NCI-H748 treated with DMSO at 0.1 percent for 48 hours (cell line): Measurements from ENCODE around the gene ROS1.
"Not testable (repeated sequence)": the region's sequence is repeated elsewhere in the genome, so short reads cannot be mapped to it uniquely, and the experiment has no call there.

ENCODE experiments used
- DNase-seq: peaks from one replicate; lab custom pipeline; 2025; lab: John Stamatoyannopoulos, UW

ROS1 gene

DNA sequence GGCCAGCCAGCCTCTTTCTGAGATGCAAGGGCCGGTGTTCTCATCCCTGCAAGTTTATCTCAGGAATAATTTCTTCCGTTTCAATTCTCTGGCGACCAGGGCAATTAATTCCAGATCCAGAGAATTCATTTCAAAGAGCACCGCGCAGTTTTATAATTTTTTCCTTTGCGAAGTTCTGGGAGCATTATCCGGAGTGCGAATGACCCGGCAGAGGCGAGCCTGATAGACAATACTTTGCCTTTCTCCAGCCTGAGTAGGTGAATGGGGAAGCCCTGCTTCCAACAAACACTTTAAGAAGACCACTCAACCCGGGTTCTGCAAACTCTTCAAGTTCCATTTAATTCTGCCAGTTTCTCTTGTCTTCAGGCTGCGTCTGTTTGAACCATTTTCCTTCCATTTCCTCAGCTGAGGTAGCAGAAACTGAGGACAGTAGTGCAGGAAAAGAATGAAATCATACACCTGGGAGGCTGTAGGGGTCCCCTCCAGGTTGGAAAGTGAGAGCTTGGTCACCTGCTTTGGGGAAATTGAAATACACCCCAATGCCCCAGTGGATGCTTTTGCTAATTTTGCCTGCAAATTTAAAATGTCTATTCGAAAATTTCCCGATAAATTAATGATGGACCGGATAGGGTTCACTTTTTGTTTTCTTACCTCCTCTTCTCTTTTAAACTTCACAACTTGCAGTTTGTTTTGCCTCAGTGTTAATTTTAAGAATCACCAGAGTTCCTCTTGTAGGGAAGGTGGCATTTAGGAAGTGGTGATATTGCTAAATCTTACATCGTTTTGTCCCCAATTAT is 159.3 kb downstream of the ROS1 start:
- DNase-seq, result no peak

DNA sequence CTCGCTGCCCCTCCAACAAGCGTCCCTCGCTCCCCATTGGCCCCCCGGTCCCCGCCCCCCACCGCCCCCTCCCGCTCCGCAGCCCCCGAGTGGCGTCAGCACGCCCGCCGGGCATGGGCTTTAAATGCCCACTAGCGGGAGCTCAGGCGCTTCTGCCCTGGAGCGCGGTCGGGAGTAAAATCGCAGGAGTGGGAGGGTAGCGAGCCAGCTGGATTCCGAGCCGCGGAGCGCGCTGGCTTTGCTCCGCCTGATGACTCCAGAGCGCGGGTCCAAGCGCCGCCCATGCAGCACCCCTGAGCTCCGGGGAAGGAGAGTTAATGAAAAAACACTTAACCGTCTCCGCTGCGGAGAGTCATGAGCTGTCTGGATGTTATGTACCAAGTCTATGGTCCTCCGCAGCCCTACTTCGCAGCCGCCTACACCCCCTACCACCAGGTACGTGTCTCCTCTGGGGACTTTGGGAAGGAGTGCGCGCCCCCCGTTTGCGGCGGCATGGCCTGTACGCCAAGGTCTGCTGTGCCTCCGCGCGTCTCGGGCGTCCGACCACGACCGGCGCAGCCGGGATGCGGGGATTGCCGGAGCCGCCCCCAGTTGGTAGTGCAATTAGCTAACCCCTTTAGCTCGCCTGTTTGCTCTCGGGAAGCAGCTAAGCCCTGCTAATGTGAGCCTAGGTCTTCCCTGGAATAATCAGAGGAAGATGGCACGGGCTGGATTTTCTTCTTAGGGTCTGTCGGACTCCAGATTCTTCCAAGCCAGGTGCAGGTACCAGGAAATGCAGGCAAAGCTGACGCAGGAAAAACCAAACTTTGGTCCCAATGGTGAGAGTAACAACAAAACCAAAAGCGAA is 160.1 kb downstream of the ROS1 start, which contains the start of gene VGLL2:
Gene VGLL2 (plus strand): TSS at position 149 of the 847 bp plus-strand sequence. CDS start 206 bp downstream, at position 355.
- DNase-seq, result no peak

DNA sequence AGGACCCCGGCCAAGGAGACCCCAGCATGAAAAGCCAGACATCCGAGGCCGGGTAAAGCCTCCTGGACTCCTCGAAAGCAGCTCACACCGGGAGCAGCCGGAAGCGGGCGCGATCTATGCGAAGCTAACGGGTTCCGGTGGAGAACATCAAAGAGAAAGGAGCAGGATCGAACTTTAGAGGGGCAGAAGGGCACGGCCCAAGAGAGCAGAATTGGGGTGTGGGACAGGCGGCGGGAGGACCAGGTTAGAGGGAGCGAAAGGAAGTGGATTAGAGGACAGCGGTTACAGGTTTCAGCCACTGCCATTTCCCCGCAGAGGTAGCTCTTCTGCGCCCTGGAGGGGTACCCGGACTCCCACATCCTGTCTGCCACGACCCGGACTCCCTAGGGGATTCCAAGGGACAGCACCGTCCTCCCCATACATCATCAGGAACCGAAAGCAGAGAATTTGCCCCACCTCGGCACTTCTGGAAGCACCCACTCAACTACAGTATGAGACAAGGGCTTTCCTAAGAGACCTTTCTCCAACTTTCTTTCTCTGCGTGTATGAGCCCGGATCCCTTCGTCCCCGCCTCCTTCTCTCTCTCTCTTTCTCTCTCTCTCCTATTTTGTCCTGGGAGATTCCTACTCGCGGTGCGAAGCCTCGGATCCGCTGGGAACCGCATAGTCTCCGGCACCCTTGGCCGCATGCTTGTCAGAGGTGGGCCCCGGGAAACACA is 160.9 kb downstream of the ROS1 start:
- DNase-seq, result no peak

DNA sequence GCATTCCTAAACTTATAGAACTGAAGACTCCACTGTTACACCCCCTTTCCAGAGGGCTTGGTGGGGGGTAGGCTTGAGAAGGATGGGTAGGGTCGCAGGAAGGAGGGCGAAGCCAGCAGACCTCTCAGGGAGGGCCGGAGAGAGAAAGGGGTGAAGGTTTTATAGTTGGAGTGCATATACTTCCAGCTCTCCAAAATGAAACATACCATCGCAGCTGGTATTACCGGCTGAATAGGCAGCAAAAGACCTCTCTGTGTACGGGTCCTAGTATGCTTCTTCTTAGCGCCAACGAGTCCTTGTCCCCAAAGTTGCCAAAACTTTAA is 161.4 kb downstream of the ROS1 start:
- DNase-seq, result no peak

DNA sequence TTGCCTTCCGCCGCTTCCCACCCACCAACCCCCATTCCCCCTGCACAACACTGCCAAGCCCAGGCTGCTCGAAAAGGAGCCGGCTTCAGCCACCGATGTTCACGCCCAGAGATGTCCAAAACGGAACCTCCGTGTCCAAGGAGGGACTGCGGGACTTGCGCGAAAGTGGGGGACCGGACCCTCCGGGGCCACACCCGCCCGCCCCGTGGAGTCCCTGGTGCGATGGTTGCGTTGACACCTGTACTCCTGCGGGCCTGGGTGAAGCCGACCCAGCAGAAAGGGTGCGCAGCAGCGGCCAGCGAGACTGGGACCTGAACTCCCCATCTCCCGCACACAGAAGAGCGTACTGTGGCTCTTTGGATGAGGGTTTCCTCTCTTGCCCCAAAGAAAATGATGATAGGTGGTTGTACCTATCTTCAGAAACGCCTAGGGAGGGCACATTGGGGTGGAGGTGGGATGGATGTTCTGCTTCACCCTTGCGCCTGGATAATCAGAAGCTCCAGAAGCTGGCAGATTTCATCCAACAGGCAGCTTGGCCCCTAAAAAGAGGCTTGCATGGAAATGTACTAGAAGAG is 162.3 kb downstream of the ROS1 start:
- DNase-seq, result no peak

DNA sequence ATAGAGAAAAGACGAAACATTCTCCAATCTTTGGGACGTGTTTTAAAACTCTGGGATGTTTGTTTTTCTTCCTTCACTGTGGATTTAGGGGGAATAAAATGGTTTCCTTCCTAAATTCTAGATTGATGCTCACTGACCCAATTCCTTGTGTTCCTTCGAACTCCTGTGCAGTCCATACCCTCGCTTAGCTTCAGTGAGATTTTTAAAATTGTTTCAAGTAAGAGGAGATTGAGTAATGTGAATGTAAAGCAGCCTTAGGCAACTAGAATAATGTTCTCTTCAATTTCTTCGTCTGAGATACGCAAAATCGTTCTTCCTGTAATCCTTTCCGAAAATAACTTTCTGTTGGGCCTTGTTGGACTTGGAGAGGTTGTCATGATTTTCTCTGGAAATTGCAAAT is 162.9 kb downstream of the ROS1 start:
- no peak for DNase-seq

DNA sequence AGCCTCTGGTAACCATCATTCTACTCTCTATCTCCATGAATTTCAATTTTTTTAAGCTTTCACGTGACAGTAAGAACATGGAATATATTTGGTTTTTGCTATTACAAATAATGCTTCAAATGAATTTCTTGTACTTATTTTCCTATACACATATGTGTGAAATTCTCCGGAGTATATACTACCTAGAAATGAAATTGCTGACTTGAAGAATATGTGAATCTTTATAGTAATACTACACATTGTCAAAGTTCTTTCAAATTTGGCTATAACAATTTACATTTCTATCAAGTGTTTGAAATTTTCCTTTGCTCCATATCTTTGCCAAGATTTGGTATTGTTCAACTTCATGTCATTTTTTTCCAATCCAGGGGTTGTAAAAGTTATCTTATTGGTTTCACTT is 172.0 kb downstream of the ROS1 start:
- no peak for DNase-seq

- DNase-seq, result not testable (repeated sequence)
Measured at GRCh38 chr6:117244979-117245378, 180.8 kb downstream of the ROS1 start.

DNA sequence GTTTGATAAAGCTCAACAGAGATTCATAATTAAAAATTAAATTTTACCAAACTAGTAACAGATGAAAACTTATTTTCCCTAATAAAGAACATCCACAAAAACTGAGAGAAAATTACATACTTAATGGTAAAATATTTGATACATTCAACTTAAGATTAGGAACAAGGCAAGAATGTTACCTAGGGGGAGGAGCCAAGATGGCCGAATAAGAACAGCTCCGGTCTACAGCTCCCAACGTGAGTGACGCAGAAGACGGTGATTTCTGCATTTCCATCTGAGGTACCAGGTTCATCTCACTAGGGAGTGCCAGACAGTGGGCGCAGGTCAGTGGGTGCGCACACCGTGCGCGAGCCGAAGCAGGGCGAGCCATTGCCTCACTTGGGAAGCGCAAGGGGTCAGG is 181.2 kb downstream of the ROS1 start:
- not testable (repeated sequence) for DNase-seq
